ENCODE measurements around the gene RNF14.

DNA sequence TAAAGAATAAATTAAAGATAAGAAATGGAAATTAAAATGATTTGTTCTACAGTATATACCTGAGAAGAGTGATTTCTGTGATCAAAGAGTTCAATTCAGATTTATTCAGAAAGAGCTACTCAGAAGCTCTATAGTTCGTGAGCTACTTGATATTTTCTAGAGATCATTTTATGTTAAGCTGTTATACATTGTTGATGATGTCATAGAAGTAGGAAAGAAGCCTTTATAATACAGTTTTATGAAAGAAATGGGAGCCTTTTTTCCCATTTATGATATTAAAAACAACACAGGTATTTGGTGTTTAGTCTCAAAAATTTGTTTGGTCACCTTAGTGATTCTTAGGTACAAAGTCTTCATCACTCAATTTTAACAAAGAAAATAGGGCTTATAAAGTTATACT is 20.8 kb downstream of the RNF14 start:
- TF ChIP-seq, protein P1, sequence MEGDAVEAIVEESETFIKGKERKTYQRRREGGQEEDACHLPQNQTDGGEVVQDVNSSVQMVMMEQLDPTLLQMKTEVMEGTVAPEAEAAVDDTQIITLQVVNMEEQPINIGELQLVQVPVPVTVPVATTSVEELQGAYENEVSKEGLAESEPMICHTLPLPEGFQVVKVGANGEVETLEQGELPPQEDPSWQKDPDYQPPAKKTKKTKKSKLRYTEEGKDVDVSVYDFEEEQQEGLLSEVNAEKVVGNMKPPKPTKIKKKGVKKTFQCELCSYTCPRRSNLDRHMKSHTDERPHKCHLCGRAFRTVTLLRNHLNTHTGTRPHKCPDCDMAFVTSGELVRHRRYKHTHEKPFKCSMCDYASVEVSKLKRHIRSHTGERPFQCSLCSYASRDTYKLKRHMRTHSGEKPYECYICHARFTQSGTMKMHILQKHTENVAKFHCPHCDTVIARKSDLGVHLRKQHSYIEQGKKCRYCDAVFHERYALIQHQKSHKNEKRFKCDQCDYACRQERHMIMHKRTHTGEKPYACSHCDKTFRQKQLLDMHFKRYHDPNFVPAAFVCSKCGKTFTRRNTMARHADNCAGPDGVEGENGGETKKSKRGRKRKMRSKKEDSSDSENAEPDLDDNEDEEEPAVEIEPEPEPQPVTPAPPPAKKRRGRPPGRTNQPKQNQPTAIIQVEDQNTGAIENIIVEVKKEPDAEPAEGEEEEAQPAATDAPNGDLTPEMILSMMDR (IDR thresholded peaks at IDR 0.05): no peak
- no peak for TF ChIP-seq POLR2A (IDR thresholded peaks at IDR 0.05)

Measured in gastroesophageal sphincter (tissue), 3 donors.